Stimulated activated CD4-positive, alpha-beta T cell treated with anti-CD3 and anti-CD28 coated beads, Interleukin-15, amount 100 ng/mL, for 48 hours (primary cell): Measurements from ENCODE around the gene TM9SF1.

ENCODE experiments used
- DNase-seq, 2 donors: peaks; one replicate each; pipeline ENCODE4 v3.0.0-alpha.2; 2020; ENCODE audit warnings: low read depth in 2 of 2

TM9SF1 gene

GRCh38 chr14:24178399-24179178 is 16.7 kb downstream of the TM9SF1 start:
- no peak for DNase-seq

DNA sequence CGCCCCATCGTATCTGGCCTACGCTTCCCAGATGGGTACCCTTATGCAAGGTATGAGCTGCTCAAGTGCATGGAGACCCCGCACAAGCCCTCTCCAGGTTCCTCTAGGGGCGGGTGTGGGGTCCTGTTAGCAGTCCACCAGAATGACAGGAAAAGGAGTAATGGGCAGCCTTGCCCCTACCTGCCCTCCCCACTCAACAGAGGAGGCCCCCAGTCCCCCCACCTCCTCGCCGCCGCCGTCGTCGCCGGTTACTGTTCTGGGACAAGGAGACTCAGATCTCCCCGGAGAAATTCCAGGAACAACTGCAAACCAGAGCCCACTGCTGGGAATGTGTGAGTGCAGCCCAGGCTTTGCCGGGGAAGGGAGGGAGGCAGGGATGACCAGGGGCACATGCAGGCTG is 17.4 kb downstream of the TM9SF1 start:
- DNase-seq = no peak

- DNase-seq = no peak
These were observed 18.0 kb downstream of the TM9SF1 start for GRCh38 chr14:24177041-24177825.

DNA sequence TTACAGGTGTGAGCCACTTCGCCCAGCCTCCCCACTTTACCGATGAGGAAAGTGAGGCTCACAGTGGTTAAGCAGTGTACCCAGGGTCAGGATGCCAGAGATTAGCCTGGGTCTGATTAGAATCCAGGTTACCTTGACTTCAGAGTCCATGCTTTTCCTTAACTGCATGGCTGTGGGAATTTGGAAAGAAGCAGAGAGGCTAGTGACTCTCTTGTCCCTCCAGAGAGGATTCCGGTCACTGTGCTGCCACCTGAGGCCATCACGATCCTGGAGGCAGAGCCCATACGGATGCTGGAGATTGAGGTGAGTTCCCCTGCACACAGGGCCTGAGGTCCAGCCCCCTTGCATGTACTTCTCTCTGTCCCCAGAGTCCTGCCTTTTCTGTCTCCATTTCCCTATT is 18.6 kb downstream of the TM9SF1 start:
- no peak for DNase-seq

DNA sequence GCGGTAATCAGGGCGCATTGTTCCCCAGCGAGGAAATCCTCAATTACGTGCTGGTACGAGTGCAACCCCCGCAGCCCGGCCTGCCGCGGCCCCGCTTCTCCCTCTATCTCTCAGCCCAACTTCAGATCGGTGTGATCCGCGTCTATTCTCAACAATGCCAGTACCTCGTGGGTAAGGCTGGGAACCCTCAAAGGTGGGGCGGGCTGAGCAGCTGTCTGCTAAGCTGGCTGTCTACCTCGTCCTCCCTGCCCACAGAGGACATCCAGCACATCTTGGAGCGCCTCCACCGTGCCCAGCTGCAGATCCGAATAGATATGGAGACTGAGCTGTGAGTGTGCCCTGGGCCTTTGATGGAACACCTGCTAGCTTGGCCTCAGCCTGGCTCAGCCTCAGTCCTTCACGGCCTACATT is 22.4 kb downstream of the TM9SF1 start:
- DNase-seq = no peak

DNA sequence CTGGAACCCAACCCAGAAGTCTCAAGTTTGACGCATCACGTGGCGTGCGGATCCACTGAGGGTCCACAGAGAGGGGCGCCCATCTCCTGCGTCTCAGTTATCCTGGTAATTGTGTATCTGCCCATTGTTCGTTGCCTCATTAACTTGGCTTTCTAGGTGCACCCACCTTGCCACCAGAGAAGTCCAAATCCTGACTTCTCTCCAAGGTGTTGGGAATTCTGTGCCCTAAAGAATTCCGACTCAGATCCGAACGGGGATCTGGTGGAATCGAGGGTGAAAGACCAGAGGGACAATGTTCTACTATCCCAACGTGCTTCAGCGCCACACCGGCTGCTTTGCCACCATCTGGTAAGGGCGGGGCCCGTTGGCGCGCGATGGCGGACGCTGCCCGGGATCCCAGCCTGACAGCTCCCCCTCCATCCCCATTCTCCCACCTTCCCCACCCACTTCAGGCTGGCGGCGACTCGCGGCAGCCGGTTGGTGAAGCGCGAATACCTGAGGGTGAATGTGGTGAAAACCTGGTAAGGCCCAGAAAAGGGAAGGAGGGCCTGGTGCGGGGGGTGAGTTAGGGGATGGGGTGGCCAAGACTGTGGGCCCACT is 22.9 kb downstream of the TM9SF1 start:
- DNase-seq = no peak

- peak; percentile 51 to 65 for DNase-seq
These were observed 23.6 kb downstream of the TM9SF1 start, which contains the start of gene REC8 for GRCh38 chr14:24171422-24172260. Gene REC8 (plus strand): TSS chr14:24172080. CDS start chr14:24172553, 473 bp downstream.

DNA sequence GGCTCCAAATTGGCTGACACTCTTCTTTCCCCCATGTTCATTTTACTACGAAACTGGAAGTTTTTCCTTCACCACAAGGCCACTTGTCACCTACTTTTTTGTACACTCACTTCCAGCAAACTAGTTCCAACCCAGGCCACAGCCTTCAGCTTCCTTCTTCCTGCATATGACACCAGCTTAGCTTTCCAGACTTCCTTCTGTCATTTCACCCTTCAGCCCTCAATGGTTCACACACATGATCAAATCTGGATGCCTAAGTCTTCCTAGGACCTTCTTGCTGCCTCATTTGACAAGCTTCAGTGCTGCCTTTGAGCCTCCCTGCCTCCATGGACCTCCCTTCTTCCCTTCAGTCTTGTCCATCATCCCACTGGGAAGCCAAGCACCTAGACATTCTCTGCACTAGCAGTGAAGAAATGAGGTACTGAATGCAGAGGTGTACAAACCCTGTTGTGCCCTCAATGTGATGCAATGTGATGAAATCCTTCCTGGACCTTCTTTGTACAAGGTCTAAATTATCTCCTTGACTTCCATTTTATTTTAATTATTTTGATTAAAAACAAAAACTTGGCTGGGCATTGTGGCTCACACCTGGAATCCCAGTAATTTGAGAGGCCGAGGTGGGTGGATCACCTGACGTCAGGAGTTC is 27.6 kb downstream of the TM9SF1 start:
- no peak for DNase-seq

DNA sequence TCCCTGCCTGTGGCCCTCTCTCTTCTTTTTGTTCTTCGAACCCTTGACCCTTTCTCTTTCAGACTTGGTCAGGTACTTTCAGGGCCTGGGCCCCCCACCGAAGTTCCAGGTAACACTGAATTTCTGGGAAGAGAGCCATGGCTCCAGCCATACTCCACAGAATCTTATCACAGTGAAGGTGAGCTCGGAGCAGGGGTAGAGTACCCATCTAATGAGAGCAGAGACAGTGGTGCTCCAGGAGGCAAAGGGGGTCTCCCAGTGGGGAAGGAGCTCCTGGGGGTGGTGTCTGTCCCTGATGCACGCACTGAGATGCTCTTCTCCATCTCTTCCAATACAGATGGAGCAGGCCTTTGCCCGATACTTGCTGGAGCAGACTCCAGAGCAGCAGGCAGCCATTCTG is 29.5 kb downstream of the TM9SF1 start:
- no peak for DNase-seq

- no peak for DNase-seq
These were observed 30.7 kb downstream of the TM9SF1 start for GRCh38 chr14:24164518-24164991.

GRCh38 chr14:24162093-24162492 is 33.1 kb downstream of the TM9SF1 start:
- DNase-seq = no peak

DNA sequence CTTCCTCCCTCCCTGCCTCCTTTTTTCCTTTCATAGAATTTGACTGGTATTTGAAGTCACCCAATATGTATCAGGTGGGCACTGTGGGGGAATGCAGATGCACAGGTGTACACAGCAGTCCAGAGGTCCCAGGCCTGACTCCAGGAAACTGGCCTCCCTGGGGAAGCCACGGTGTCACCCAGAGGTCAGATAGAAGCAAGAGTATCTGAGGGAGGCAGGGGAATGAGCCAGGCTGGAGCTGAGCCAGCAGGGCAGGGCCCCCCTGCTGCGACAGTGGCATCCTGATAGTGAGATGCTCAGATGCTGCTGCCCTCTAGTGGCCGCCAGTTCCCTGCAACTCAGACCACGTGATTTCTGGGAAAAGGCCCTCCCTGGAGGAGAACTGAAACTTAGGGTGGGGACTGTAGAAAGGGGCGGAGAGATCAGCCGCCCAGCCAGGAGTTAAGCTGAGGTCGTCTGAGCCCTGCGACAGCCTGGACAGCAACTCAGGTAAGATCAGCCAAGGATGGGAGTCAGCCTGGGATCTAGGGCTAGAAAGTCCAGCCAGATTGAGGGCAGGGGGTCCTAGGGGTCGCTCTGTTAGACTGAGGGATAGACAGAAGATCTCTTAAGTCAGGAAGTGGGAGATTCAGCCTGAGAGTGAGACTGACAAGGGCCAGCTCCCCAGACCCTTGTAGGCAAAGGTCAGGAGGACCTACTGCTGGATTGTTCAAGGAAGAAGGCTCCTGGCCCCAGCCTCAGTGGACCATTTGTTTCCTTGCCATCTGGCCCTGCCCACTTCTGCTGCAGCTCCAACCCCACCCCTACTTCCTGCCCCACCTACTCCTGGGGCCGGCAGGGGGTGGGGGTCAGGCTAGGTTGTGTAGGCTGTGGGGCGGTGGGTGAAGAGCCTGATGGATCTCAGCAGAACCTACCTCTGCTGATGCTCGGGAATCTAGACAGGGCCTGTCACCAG is 34.1 kb downstream of the TM9SF1 start, which contains the start of gene IRF9:
Gene IRF9, plus strand, starts transcription at position 416 of the 955 bp plus-strand sequence. CDS start 880 bp downstream, outside the sequence.
- peak; percentile 95 to 97 for DNase-seq

- DNase-seq = no peak
These were observed 34.8 kb downstream of the TM9SF1 start for GRCh38 chr14:24160499-24160849.

- no peak for DNase-seq
These were observed 35.3 kb downstream of the TM9SF1 start for GRCh38 chr14:24159777-24160498.

- no peak for DNase-seq
These were observed 37.9 kb downstream of the TM9SF1 start for GRCh38 chr14:24157331-24157730.

DNA sequence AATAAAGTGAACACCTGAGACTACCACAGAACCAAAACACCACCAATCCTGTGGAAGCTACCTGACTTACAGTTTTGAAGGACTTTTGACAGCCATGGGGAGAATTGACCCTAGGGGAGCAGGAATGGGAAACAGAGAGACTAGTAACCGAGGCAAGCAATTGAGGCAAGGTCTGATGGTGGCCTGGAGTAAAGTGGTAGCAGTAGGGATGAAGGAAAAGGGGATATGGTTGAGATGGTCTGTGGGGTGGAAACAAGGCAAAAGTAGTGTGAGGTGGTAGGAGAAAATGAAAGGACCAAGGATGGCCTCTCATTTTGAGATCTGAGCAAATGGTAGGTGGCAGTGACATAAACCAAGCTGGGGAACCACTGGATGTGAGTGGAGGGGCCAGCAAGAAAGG is 38.4 kb downstream of the TM9SF1 start:
- no peak for DNase-seq

DNA sequence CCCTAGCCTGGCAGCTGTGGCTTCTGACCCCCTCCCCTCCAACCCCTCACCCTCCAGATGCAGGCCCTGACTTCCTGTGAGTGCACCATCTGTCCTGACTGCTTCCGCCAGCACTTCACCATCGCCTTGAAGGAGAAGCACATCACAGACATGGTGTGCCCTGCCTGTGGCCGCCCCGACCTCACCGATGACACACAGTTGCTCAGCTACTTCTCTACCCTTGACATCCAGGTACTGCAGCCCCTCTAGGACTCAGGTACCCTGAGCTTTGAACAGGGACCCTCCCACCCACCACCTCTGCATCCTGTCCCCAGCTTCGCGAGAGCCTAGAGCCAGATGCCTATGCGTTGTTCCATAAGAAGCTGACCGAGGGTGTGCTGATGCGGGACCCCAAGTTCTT is 40.1 kb downstream of the TM9SF1 start:
- no peak for DNase-seq

DNA sequence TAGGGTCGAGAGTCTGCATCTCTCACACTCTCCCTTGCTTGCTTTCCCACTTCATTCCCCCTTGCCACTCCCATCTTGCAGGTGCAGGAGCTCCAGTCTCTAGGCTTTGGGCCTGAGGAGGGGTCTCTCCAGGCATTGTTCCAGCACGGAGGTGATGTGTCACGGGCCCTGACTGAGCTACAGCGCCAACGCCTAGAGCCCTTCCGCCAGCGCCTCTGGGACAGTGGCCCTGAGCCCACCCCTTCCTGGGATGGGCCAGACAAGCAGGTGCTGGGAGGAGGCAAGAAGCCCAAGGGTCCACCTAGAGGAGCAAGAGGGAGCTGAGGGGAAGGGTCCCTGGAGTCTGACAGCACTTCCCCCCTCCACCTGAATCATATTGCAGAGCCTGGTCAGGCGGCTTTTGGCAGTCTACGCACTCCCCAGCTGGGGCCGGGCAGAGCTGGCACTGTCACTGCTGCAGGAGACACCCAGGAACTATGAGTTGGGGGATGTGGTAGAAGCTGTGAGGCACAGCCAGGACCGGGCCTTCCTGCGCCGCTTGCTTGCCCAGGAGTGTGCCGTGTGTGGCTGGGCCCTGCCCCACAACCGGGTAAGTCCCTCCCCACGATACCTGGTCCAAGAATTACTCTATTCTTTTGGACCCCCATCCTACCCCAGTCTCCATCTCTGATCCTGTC is 43.7 kb downstream of the TM9SF1 start:
- DNase-seq = no peak

DNA sequence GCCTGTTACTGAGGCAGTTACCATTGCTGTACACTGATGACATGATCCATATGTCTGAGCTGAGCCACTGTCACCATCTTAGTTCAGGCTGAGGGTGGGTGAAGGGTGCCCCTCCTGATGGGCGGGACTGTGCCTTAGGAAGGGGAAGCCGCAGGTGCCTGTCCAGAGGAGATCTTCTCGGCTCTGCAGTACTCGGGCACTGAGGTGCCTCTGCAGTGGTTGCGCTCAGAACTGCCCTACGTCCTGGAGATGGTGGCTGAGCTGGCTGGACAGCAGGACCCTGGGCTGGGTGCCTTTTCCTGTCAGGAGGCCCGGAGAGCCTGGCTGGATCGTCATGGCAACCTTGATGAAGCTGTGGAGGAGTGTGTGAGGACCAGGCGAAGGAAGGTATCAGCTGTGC is 44.2 kb downstream of the TM9SF1 start:
- DNase-seq = no peak
